ENCODE data around the gene DNAJC15. TPM values are rescaled to one million over a fixed set of nuclear protein-coding genes. Genes with fewer than 3 reads are reported as not detected.

Gene DNAJC15
- total RNA-seq, 1 experiment from 2014 or later = 12.5 TPM

DNA sequence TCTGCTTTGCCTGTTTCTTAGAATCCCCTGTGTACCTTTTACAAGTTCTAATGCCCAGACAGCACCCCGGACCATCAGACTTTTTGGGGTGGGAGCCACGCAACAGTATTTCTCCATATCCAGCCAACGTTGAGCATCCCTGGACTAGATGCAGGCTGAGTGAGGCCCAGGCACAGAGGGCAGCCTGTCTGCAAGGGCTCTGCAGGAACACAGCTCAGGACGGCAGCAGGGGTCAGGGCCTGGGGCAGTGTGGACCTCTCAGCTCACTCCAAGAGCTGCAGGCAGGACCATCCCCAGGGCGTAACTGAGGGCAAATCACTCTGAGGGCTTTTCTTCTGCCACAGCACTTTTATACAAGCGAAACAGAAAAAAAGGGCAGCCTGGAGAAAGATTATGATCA lies 95.8 kb downstream of the DNAJC15 start:
- no TSS peak for BruUV-seq (replicated peaks)
- Histone ChIP-seq H3K79me2 (ENCODE audit: low read length) (no peaks in the 10 kb centered on the region), H3K4me3 (ENCODE audit: low read length) (no peak overlapping the region), H3K4me2 (ENCODE audit: low read length) (no peak overlapping the region), H3F3A (ENCODE audit: low read length, unreplicated experiment) (no peaks in the 10 kb centered on the region), H3K27me3 (ENCODE audit: low read length) (no peaks in the 10 kb centered on the region), H3K9me2 (replicated peaks; ENCODE audit: low read length) (no peaks in the 10 kb centered on the region), H3K9ac (ENCODE audit: low read length) (no peak overlapping the region), H3K36me3 (ENCODE audit: low read depth, low read length) (no peaks in the 10 kb centered on the region), H2AFZ (ENCODE audit: low read length) (no peak overlapping the region), H3K27ac (ENCODE audit: low read length) (no peak overlapping the region), H3K4me1 (ENCODE audit: insufficient read depth, low read length) (no peaks in the 10 kb centered on the region), H4K20me1 (ENCODE audit: low read length) (no peaks in the 10 kb centered on the region), H3K9me3 (ENCODE audit: low read length) (no peaks in the 10 kb centered on the region)
- ATAC-seq (no peak), DNase-seq (no peak)
- TF ChIP-seq EZH2phosphoT487 (IDR thresholded peaks at IDR 0.05; ENCODE audit: borderline replicate concordance, low read length) (no peak), EZH2 (IDR thresholded peaks at IDR 0.05; ENCODE audit: low read length, unreplicated experiment) (no peak)
- TF ChIP-seq, protein P1, sequence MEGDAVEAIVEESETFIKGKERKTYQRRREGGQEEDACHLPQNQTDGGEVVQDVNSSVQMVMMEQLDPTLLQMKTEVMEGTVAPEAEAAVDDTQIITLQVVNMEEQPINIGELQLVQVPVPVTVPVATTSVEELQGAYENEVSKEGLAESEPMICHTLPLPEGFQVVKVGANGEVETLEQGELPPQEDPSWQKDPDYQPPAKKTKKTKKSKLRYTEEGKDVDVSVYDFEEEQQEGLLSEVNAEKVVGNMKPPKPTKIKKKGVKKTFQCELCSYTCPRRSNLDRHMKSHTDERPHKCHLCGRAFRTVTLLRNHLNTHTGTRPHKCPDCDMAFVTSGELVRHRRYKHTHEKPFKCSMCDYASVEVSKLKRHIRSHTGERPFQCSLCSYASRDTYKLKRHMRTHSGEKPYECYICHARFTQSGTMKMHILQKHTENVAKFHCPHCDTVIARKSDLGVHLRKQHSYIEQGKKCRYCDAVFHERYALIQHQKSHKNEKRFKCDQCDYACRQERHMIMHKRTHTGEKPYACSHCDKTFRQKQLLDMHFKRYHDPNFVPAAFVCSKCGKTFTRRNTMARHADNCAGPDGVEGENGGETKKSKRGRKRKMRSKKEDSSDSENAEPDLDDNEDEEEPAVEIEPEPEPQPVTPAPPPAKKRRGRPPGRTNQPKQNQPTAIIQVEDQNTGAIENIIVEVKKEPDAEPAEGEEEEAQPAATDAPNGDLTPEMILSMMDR (conservative IDR thresholded peaks at IDR 0.05; ENCODE audit: low read depth, low read length) = no peak
- ChIA-PET CTCF (no interaction called here), POLR2A (ENCODE audit: unreplicated experiment) (no interaction called here)
- intact Hi-C loops (cut with micrococcal nuclease) = no loop called here

DNA sequence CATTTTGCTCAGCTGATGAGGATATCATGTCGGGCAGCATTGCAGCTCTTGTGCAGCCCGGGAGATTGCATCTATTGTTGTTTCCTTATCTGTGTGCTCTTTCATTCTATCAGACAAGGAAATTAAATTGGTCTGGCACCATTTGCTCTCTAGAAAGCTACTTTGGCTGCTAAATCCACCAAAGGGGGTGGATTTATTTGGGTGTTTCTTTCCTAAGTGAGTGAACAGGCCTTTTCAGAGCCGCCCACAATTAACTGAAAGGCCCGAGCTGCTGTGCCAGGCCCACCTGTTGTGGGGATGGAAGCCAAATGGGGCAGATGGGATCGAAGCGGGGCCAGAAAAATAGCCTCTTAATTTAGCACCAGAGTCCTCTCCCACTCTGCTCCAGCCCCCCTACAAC lies 99.4 kb downstream of the DNAJC15 start:
- Histone ChIP-seq H4K20me1 (ENCODE audit: low read length) (no peaks in the 10 kb centered on the region), H3K27me3 (ENCODE audit: low read length) (no peaks in the 10 kb centered on the region), H3K4me1 (ENCODE audit: insufficient read depth, low read length) (no peaks in the 10 kb centered on the region), H3K9ac (ENCODE audit: low read length) (no peak overlapping the region), H3K9me3 (ENCODE audit: low read length) (no peaks in the 10 kb centered on the region), H3K4me3 (ENCODE audit: low read length) (no peak overlapping the region), H3K36me3 (ENCODE audit: low read depth, low read length) (no peaks in the 10 kb centered on the region), H3K4me2 (ENCODE audit: low read length) (no peak overlapping the region), H3F3A (ENCODE audit: low read length, unreplicated experiment) (no peaks in the 10 kb centered on the region), H2AFZ (ENCODE audit: low read length) (no peak overlapping the region), H3K9me2 (replicated peaks; ENCODE audit: low read length) (no peaks in the 10 kb centered on the region), H3K79me2 (ENCODE audit: low read length) (no peaks in the 10 kb centered on the region), H3K27ac (ENCODE audit: low read length) (no peak overlapping the region)
- DNase-seq (no peak), ATAC-seq (no peak)
- intact Hi-C loops (cut with micrococcal nuclease) = no loop called here
- TF ChIP-seq, protein P1 (conservative IDR thresholded peaks at IDR 0.05; ENCODE audit: low read depth, low read length) = no peak
- TF ChIP-seq EZH2phosphoT487 (IDR thresholded peaks at IDR 0.05; ENCODE audit: borderline replicate concordance, low read length) = no peak
- no peak for TF ChIP-seq EZH2 (IDR thresholded peaks at IDR 0.05; ENCODE audit: low read length, unreplicated experiment)
- POLR2A ChIA-PET (ENCODE audit: unreplicated experiment) = no interaction called here
- CTCF ChIA-PET = no interaction called here
- no TSS peak for BruUV-seq (replicated peaks)

DNA sequence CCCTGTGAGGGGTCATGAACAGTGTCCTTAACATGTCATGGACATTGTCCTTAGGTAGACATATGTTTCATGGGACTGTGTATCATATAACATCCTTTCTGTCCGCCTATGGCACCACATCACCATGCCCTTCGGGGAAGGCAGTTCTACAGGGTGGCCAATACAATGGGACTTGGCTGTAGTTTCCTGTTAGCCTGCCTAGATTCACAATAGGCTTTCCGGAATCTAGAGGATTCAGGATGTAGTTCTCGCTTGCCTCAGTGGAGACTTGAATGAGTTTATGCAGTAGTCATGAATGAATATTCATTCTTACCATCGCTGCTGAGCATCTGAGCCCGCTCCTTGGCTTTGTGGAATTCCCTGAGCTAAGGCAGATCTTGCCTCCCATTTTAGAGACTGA lies 100.5 kb downstream of the DNAJC15 start:
- Histone ChIP-seq H3K9me2 (replicated peaks; ENCODE audit: low read length) (no peaks in the 10 kb centered on the region), H3K4me1 (ENCODE audit: insufficient read depth, low read length) (no peaks in the 10 kb centered on the region), H3K9ac (ENCODE audit: low read length) (no peak overlapping the region), H3K4me2 (ENCODE audit: low read length) (no peak overlapping the region), H3K79me2 (ENCODE audit: low read length) (no peaks in the 10 kb centered on the region), H2AFZ (ENCODE audit: low read length) (no peak overlapping the region), H3K4me3 (ENCODE audit: low read length) (no peak overlapping the region), H3K9me3 (ENCODE audit: low read length) (no peaks in the 10 kb centered on the region), H4K20me1 (ENCODE audit: low read length) (no peaks in the 10 kb centered on the region), H3K27ac (ENCODE audit: low read length) (no peak overlapping the region), H3F3A (ENCODE audit: low read length, unreplicated experiment) (no peaks in the 10 kb centered on the region), H3K27me3 (ENCODE audit: low read length) (no peaks in the 10 kb centered on the region), H3K36me3 (ENCODE audit: low read depth, low read length) (no peaks in the 10 kb centered on the region)
- CTCF ChIA-PET = no interaction called here
- intact Hi-C loops (cut with micrococcal nuclease) = no loop called here
- TF ChIP-seq, protein P1 (conservative IDR thresholded peaks at IDR 0.05; ENCODE audit: low read depth, low read length) = no peak
- TF ChIP-seq EZH2 (IDR thresholded peaks at IDR 0.05; ENCODE audit: low read length, unreplicated experiment) (no peak), EZH2phosphoT487 (IDR thresholded peaks at IDR 0.05; ENCODE audit: borderline replicate concordance, low read length) (no peak)
- BruUV-seq (replicated peaks) = no TSS peak
- POLR2A ChIA-PET (ENCODE audit: unreplicated experiment) = no interaction called here
- ATAC-seq (no peak), DNase-seq (no peak)
